ENCODE data around the gene PTGDS. TPM values are rescaled to one million over a fixed set of nuclear protein-coding genes. Genes with fewer than 3 reads are reported as not detected.

Gene PTGDS
- total RNA-seq, 1 donor from 2014 or later, result 52.6 TPM

DNA sequence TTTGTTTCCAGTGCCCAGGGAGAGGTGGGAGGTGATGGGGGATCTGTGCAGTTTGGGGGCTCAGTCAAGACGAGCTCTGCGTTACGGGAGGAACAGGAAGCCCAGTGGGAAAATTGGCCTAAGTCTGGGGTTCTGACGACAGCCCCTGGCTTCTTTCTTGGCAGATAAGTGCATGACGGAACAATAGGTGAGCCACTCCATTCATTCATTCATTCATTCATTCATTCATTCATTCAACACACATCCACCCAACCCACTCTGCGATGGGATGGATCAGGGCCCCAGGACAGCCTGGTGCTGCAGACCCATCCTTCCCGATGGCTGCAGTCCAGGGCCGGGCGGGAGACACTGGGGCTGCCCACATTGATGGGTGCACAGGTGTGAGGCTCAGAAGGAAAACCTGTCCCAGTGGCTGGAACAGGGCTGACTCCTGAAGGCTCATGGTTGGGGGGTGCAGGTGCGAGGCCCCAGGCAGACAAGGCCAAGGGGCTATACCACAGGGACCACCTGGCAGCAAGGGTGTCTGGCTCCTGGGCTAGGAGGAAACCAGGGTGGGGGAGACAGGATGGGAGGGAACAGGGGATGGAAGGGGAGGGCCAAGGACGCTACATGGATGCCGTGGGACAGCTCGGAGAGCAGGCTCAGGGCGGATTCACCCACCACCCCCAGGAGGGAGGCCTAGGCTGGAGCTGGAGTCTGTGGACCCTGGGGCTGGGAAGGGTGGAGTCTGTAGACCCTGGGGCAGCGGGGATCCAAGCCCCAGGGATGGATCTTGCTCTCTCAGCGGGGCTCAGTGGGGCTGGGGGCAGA, 3.6 kb downstream of the PTGDS start:
- H3K4me1 Mint-ChIP-seq, result peaks cover 2% of the 10 kb centered on the region
- H3K27me3 Mint-ChIP-seq (ENCODE audit: low read depth), result peaks cover 10% of the 10 kb centered on the region
- no peak overlapping the region for H3K27ac Mint-ChIP-seq
- H3K4me3 Mint-ChIP-seq, result no peak overlapping the region
- TF ChIP-seq, protein P1, sequence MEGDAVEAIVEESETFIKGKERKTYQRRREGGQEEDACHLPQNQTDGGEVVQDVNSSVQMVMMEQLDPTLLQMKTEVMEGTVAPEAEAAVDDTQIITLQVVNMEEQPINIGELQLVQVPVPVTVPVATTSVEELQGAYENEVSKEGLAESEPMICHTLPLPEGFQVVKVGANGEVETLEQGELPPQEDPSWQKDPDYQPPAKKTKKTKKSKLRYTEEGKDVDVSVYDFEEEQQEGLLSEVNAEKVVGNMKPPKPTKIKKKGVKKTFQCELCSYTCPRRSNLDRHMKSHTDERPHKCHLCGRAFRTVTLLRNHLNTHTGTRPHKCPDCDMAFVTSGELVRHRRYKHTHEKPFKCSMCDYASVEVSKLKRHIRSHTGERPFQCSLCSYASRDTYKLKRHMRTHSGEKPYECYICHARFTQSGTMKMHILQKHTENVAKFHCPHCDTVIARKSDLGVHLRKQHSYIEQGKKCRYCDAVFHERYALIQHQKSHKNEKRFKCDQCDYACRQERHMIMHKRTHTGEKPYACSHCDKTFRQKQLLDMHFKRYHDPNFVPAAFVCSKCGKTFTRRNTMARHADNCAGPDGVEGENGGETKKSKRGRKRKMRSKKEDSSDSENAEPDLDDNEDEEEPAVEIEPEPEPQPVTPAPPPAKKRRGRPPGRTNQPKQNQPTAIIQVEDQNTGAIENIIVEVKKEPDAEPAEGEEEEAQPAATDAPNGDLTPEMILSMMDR (IDR thresholded peaks at IDR 0.05; ENCODE audit: unreplicated experiment), result no peak
- no peaks in the 10 kb centered on the region for H3K36me3 Mint-ChIP-seq
- H3K9me3 Mint-ChIP-seq, result no peaks in the 10 kb centered on the region
- no peak for DNase-seq (ENCODE audit: low spot score in 2 of 2, unreplicated experiment in 2 of 2)

DNA sequence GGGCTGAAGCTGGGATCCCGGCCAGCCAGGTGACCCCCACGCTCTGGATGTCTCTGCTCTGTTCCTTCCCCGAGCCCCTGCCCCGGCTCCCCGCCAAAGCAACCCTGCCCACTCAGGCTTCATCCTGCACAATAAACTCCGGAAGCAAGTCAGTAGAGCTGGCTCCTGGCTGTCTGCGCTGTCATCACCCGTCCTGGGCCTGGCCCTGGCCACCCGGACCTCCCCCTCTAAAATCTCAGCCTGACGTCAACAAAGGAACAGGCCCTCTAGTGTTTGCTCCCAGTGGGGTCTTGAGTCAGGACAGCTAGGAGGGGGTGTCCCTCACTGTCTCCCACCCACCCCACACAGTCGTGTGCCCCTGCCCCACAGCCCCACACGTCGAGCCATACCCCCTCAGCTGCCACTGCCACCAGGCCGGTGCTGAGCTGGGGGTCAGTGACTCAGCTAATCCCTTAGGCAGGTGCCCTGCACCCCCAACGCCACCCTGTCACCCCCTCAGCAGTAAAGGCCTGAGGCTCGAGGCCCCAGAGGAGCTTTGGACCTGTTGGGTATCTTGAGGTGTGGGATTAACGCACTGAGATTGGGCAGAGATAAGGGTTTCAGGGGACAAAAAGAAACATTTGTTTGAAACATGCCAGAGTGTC, 4.4 kb downstream of the PTGDS start:
- no peak overlapping the region for H3K27ac Mint-ChIP-seq
- peaks cover 7% of the 10 kb centered on the region for H3K27me3 Mint-ChIP-seq (ENCODE audit: low read depth)
- TF ChIP-seq, protein P1 (IDR thresholded peaks at IDR 0.05; ENCODE audit: unreplicated experiment), result no peak
- no peak overlapping the region for H3K4me3 Mint-ChIP-seq
- H3K36me3 Mint-ChIP-seq, result no peaks in the 10 kb centered on the region
- peaks cover 2% of the 10 kb centered on the region for H3K4me1 Mint-ChIP-seq
- H3K9me3 Mint-ChIP-seq, result no peaks in the 10 kb centered on the region
- DNase-seq (ENCODE audit: low spot score in 2 of 2, unreplicated experiment in 2 of 2), result no peak

DNA sequence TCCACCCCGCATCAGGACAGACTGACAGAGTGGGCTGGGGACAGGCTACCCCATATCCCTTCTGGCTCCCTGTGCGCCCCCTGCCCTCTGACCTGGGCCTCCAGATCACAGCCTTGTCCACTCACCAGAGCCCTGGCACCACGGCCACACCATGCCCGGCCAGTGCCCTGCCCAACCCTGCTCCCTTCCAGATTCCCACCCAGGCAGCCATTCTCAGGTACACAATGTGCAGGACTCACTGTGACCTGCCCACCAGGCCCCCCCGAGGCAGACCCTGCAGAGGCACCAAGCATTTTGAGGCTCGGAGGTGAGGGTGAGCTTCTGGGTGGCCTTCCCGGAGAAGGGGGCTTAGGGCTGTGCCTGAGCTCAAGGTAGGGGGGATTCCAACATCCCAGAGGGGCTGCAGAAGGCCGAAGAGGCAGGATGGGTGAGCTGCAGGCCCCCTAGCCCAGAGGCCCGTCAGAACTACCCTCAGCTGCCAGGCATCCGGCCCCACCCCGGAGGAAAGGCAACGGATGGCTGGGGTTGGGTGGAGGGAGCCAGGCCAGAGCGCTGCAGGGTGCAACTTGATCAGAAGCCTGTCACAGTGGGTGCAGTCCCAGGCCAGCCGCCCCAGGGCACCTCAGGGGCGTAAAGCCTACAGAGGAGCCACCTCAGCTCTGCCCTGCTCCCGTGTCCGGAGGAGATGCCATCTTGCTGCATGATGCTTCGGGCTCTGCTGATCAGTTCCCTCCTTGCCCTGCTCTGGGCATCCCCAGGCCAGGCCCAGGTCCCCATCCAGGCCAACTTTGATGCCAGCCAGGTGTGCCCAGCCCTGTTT, 5.1 kb downstream of the PTGDS start, which contains the start of gene LCNL1:
Gene LCNL1, plus strand, starts transcription at position 762 of the 820 bp plus-strand sequence. CDS start 594 bp downstream, outside the sequence.
- TF ChIP-seq, protein P1 (IDR thresholded peaks at IDR 0.05; ENCODE audit: unreplicated experiment), result no peak
- DNase-seq (ENCODE audit: low spot score in 2 of 2, unreplicated experiment in 2 of 2), result no peak
- H3K27ac Mint-ChIP-seq, result no peak within 1 kb of the TSS
- no peaks in the 10 kb centered on the region for H3K9me3 Mint-ChIP-seq
- peaks cover 4% of the 10 kb centered on the region for H3K27me3 Mint-ChIP-seq (ENCODE audit: low read depth)
- peaks cover under 1% of the 10 kb centered on the region for H3K4me1 Mint-ChIP-seq
- H3K36me3 Mint-ChIP-seq, result no peaks in the 10 kb centered on the region
- no peak within 1 kb of the TSS for H3K4me3 Mint-ChIP-seq

DNA sequence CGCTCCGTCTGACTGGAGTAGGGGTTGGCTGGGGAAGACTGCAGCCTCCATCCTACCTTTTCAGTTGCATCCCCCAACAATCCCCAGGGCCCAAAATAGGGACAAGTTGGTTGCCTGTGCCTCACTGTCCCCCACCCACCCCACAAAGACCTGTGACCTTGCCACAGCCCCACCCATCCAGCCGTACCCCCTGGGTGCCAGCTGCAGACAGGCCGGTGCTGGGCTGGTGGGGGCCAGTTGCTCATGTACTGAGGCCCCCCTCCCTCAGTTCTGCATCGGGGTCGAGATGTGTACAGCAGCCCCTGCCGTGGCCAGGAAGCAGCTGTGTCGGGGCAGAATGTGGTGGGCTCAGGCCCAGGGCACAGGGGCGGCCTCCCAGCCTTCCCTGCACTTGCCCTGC, 5.9 kb downstream of the PTGDS start:
- Mint-ChIP-seq H3K4me1 (no peaks in the 10 kb centered on the region), H3K9me3 (no peaks in the 10 kb centered on the region), H3K27me3 (ENCODE audit: low read depth) (peaks cover 2% of the 10 kb centered on the region), H3K36me3 (no peaks in the 10 kb centered on the region), H3K27ac (no peak overlapping the region), H3K4me3 (no peak overlapping the region)
- TF ChIP-seq, protein P1 (IDR thresholded peaks at IDR 0.05; ENCODE audit: unreplicated experiment), result no peak
- DNase-seq (ENCODE audit: low spot score in 2 of 2, unreplicated experiment in 2 of 2), result no peak

DNA sequence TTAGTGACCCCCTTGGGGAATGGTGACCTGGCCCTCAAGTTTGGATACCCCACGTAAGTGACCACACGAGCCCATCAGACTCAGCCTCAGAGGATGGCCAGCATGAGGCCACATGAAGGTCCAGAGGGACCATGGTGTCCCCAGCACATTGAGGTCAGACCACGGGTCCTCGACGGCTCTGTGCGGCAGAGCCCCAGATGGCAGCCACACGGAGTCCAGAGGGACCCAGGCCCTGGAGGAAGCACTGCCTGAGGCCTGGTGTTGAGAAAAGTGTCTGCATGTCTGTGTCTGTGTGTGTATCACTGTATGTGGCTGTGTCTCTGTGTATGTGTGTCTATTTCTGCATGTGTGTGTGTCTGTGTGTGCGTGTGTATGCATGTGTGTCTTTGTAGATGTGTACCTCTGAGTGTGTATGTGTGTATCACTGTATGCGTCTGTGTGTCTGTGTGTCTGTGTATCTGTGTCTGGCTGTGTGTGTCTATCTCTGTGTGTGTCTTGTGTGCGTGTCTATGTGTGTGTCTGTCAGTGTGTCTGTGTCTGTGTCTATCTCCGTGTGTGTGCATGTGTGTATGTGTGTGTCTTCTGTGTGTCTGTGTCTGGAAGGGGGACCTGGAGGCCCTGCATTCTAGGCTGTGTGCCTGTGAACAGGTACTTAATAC, 6.5 kb downstream of the PTGDS start:
- peaks cover 2% of the 10 kb centered on the region for H3K27me3 Mint-ChIP-seq (ENCODE audit: low read depth)
- H3K27ac Mint-ChIP-seq, result no peak overlapping the region
- no peaks in the 10 kb centered on the region for H3K9me3 Mint-ChIP-seq
- no peaks in the 10 kb centered on the region for H3K36me3 Mint-ChIP-seq
- no peak for DNase-seq (ENCODE audit: low spot score in 2 of 2, unreplicated experiment in 2 of 2)
- H3K4me3 Mint-ChIP-seq, result no peak overlapping the region
- TF ChIP-seq, protein P1 (IDR thresholded peaks at IDR 0.05; ENCODE audit: unreplicated experiment), result no peak
- no peaks in the 10 kb centered on the region for H3K4me1 Mint-ChIP-seq

Measured in mesothelial cell of epicardium (in vitro differentiated cells).